ENCODE measurements around the gene KDM2B. TPM values are rescaled to one million over a fixed set of nuclear protein-coding genes. Genes with fewer than 3 reads are reported as not detected.

Gene KDM2B
- polyA plus RNA-seq, 1 donor from 2014 or later = 85.5 TPM

- Histone ChIP-seq H3K9me2 (ENCODE audit: insufficient read depth, low read length) (no peaks in the 10 kb centered on the region), H3K79me2 (replicated peaks; ENCODE audit: insufficient read depth, low read length) (no peaks in the 10 kb centered on the region), H2AFZ (ENCODE audit: low read depth, low read length) (no peak overlapping the region), H3K27me3 (ENCODE audit: insufficient read depth, low read depth, low read length) (no peaks in the 10 kb centered on the region), H3K27ac (ENCODE audit: low read length) (no peak overlapping the region), H4K20me1 (ENCODE audit: insufficient read depth) (no peaks in the 10 kb centered on the region), H3K4me3 (ENCODE audit: low read length) (no peak overlapping the region), H3K36me3 (ENCODE audit: insufficient read depth, low read length) (no peaks in the 10 kb centered on the region), H3K4me2 (ENCODE audit: low read length) (no peak overlapping the region), H3K9me3 (ENCODE audit: low read length) (no peaks in the 10 kb centered on the region), H3K9ac (ENCODE audit: low read length) (no peak overlapping the region), H3F3A (ENCODE audit: insufficient read depth, low read length, poor library complexity, severe bottlenecking) (peaks cover 5% of the 10 kb centered on the region)
- TF ChIP-seq CTCF (IDR thresholded peaks at IDR 0.05; ENCODE audit: poor library complexity, severe bottlenecking) (no peak), RAD21 (conservative IDR thresholded peaks at IDR 0.05) (no peak), POLR2AphosphoS5 (IDR thresholded peaks at IDR 0.05) (no peak), EZH2 (IDR thresholded peaks at IDR 0.05; ENCODE audit: borderline replicate concordance, insufficient read depth, low read length, poor library complexity, severe bottlenecking) (no peak), REST (IDR thresholded peaks at IDR 0.05; ENCODE audit: borderline replicate concordance) (no peak), SMC3 (conservative IDR thresholded peaks at IDR 0.05; ENCODE audit: poor library complexity) (no peak), EP300 (conservative IDR thresholded peaks at IDR 0.05; ENCODE audit: poor library complexity, severe bottlenecking) (no peak), MXI1 (conservative IDR thresholded peaks at IDR 0.05; ENCODE audit: poor library complexity, severe bottlenecking) (no peak), TAF1 (IDR thresholded peaks at IDR 0.05; ENCODE audit: low read depth) (no peak)
Observed at GRCh38 chr12:121610239-121611149, 29.7 kb upstream of the KDM2B start.

GRCh38 chr12:121608301-121608700 lies 27.5 kb upstream of the KDM2B start:
- H3K9ac ChIP-seq (ENCODE audit: low read length) = no peak overlapping the region
- no peak overlapping the region for H2AFZ ChIP-seq (ENCODE audit: low read depth, low read length)
- H3K9me3 ChIP-seq (ENCODE audit: low read length) = no peaks in the 10 kb centered on the region
- no peaks in the 10 kb centered on the region for H3K79me2 ChIP-seq (replicated peaks; ENCODE audit: insufficient read depth, low read length)
- H3K4me2 ChIP-seq (ENCODE audit: low read length) = no peak overlapping the region
- no peak overlapping the region for H3K4me3 ChIP-seq (ENCODE audit: low read length)
- no peak overlapping the region for H3K27ac ChIP-seq (ENCODE audit: low read length)
- TF ChIP-seq RAD21 (conservative IDR thresholded peaks at IDR 0.05) = no peak
- TF ChIP-seq REST (IDR thresholded peaks at IDR 0.05; ENCODE audit: borderline replicate concordance) = no peak
- no peak for TF ChIP-seq TAF1 (IDR thresholded peaks at IDR 0.05; ENCODE audit: low read depth)
- no peak for TF ChIP-seq CTCF (IDR thresholded peaks at IDR 0.05; ENCODE audit: poor library complexity, severe bottlenecking)
- no peak for TF ChIP-seq EP300 (conservative IDR thresholded peaks at IDR 0.05; ENCODE audit: poor library complexity, severe bottlenecking)
- TF ChIP-seq MXI1 (conservative IDR thresholded peaks at IDR 0.05; ENCODE audit: poor library complexity, severe bottlenecking) = no peak
- no peak for TF ChIP-seq SMC3 (conservative IDR thresholded peaks at IDR 0.05; ENCODE audit: poor library complexity)
- TF ChIP-seq POLR2AphosphoS5 (IDR thresholded peaks at IDR 0.05) = no peak
- TF ChIP-seq EZH2 (IDR thresholded peaks at IDR 0.05; ENCODE audit: borderline replicate concordance, insufficient read depth, low read length, poor library complexity, severe bottlenecking) = no peak
- no peaks in the 10 kb centered on the region for H4K20me1 ChIP-seq (ENCODE audit: insufficient read depth)
- H3K9me2 ChIP-seq (ENCODE audit: insufficient read depth, low read length) = no peaks in the 10 kb centered on the region
- H3K36me3 ChIP-seq (ENCODE audit: insufficient read depth, low read length) = no peaks in the 10 kb centered on the region
- peaks cover 5% of the 10 kb centered on the region for H3F3A ChIP-seq (ENCODE audit: insufficient read depth, low read length, poor library complexity, severe bottlenecking)
- H3K27me3 ChIP-seq (ENCODE audit: insufficient read depth, low read depth, low read length) = no peaks in the 10 kb centered on the region
